Right atrium auricular region (tissue), 2 donors: Measurements from ENCODE around the gene SEMA3G. TPM values are rescaled to one million over a fixed set of nuclear protein-coding genes. Genes with fewer than 3 reads are reported as not detected.

Source experiments
- DNase-seq: peaks from one replicate; pipeline ENCODE4 v3.0.0-alpha.2; 2019; ENCODE audit warnings: low spot score
- H3K27ac ChIP-seq, 2 donors: fragments of 200-600 bp; sonication (generic); 1 replicate in 1 of 2; 2 replicates in 1 of 2; pipeline ENCODE4 v1.5.1; 2016 to 2019
- H3K27me3 ChIP-seq, 2 donors: fragments of 200-600 bp; sonication (generic); one replicate each; pipeline versions ENCODE4 v1.5.1 to v1.6.0; 2017 to 2019
- H3K36me3 ChIP-seq: fragments of 200-600 bp; sonication (generic); one replicate; pipeline ENCODE4 v1.5.1; 2016
- H3K4me1 ChIP-seq, 2 donors: fragments of 200-600 bp; sonication (generic); one replicate each; pipeline versions ENCODE4 v1.5.1 to v1.6.0; 2017 to 2019
- H3K4me3 ChIP-seq, 2 donors: fragments of 200-600 bp; sonication (generic); 1 replicate in 1 of 2; 2 replicates in 1 of 2; pipeline ENCODE4 v1.5.1; 2017 to 2019; ENCODE audit warnings: mild to moderate bottlenecking in 1 of 2, moderate library complexity in 1 of 2
- H3K9me3 ChIP-seq, 2 donors: fragments of 200-600 bp; sonication (generic); one replicate each; pipeline ENCODE4 v1.5.1; 2019
- total RNA-seq, 2 donors: library from RNA; depleted of rRNA; stranded (reverse); fragments of >200 nt; gene quantifications; one replicate each; pipeline ENCODE4 v1.1.0, GENCODE V29; 2016
- TF ChIP-seq, protein P1 (sequence below), 2 donors: fragments of 200-600 bp; sonication (generic); IDR thresholded peaks; one replicate each; pipeline ENCODE4 v1.5.1; 2019; ENCODE audit warnings: antibody characterized with exemption in 2 of 2

SEMA3G gene
- total RNA-seq, 2 donors from 2014 or later, result 11.8 to 12.6 TPM

DNA sequence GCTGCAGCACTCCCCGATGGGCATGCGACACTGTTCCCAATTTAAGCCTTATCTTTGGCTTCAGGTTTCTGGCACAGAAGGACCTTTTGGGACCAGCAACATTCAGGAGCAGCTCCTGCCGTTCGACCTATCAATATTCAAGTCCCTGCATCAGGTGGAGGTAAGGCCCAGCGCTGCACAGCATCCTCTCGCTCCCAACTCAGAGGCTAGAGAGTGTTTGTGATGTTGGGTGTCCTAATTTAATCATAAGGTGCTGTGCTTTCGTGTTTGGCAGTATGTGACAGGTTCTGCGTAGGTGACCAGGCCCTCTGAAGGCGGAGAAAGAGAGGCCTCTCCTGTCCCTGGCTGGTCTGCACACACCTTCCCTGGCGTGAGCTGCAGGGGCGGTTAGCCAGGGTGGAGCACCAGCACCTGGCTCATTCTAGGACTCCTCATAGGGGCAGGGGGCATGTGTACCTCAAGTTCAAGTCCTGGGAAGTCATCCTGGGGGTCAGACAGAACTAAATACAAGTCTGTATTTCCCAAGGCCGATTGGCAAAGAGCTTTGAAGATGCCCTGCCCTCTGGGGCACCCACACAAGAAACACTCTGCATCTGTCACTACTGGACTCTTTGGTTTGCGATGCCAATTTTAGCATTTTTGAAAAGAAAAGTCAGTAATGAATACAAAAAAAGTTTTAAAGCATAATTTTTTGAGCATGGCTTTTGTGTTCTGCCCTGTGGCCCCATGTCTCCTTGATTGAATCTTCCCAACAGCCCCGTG lies 27.5 kb upstream of the SEMA3G start:
- Histone ChIP-seq H3K4me3 (no peak overlapping the region), H3K36me3 (peaks cover 66% of the 10 kb centered on the region), H3K9me3 (no peaks in the 10 kb centered on the region), H3K27me3 (no peaks in the 10 kb centered on the region), H3K27ac (peak overlapping the region in 1 of 2 donors; percentile 62), H3K4me1 (peaks cover 0 to 32% of the 10 kb centered on the region in 2 donors)
- TF ChIP-seq, protein P1, sequence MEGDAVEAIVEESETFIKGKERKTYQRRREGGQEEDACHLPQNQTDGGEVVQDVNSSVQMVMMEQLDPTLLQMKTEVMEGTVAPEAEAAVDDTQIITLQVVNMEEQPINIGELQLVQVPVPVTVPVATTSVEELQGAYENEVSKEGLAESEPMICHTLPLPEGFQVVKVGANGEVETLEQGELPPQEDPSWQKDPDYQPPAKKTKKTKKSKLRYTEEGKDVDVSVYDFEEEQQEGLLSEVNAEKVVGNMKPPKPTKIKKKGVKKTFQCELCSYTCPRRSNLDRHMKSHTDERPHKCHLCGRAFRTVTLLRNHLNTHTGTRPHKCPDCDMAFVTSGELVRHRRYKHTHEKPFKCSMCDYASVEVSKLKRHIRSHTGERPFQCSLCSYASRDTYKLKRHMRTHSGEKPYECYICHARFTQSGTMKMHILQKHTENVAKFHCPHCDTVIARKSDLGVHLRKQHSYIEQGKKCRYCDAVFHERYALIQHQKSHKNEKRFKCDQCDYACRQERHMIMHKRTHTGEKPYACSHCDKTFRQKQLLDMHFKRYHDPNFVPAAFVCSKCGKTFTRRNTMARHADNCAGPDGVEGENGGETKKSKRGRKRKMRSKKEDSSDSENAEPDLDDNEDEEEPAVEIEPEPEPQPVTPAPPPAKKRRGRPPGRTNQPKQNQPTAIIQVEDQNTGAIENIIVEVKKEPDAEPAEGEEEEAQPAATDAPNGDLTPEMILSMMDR (IDR thresholded peaks at IDR 0.05), result no peak
- no peak for DNase-seq

DNA sequence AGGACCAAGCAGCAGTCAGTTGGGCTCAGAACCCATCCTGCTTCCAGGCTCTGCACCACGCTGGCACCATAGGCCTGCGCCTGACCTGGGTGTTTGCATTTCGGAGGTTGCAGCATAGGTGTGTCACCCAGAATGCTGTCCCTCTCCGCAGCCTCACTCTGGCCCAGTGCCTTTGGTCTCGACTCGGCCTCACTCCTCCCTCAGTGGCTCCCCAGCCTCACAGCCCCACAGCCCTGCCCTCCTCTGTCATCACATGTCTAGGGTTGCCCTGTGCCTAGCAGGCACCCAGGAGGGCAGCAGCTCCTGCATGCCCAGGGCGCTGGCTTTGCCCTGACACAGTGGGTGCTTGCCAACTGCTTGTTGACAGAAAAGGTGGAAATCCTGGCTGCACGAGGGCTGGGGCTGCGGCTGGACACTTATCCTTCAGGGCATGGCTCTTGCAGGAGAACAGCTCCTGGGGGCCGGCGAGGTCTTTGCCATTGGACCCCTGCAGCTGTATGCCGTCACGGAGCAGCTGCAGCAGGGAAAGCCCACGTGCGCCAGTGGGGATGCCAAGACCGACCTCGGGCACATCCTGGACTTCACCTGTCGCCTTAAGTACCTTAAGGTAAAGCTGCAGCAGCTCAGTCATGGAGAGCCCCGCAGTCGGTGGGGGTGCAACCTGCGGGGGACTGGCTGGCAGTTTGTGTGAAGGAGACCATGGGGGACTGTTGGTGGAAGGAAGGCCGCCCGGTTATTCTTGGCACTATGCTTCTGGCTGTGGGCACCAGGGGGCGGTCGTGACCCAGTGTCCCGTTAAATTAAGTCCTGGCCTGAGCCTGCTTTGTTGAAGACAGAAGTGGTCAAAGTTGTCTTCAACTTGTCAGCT lies 26.7 kb upstream of the SEMA3G start:
- no peak overlapping the region for H3K4me3 ChIP-seq
- peaks cover 0 to 35% of the 10 kb centered on the region in 2 donors for H3K4me1 ChIP-seq
- no peaks in the 10 kb centered on the region for H3K27me3 ChIP-seq
- peak; percentile 85 for DNase-seq
- peak overlapping the region in 1 of 2 donors; percentile 62 for H3K27ac ChIP-seq
- peaks cover 57% of the 10 kb centered on the region for H3K36me3 ChIP-seq
- H3K9me3 ChIP-seq, result no peaks in the 10 kb centered on the region
- TF ChIP-seq, protein P1 (IDR thresholded peaks at IDR 0.05), result peak; percentile 81 to 86

DNA sequence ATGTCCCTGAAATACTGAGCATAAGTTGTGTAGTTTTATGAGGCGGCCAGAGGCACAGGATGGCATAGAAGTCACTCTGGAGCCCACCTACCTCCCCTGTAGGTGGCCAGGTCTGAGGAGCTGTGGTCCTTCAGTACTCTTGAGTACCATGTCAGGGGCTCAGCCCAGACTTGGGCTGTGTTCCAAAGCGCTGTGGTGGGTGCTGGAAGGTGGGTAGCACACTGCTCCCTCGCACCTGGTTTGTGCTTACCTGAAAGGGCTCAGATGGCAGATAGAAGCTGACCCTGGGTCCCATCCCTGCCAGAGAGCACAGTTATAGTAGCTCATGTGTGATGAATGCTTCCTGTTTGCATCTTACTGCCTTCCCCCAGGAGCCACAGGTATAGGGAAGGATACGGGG lies 26.0 kb upstream of the SEMA3G start:
- Histone ChIP-seq H3K4me3 (no peak overlapping the region), H3K36me3 (peaks cover 51% of the 10 kb centered on the region), H3K9me3 (no peaks in the 10 kb centered on the region), H3K27ac (peak overlapping the region in 1 of 2 donors; percentile 62), H3K4me1 (peaks cover 0 to 35% of the 10 kb centered on the region in 2 donors), H3K27me3 (no peaks in the 10 kb centered on the region)
- no peak for DNase-seq
- TF ChIP-seq, protein P1 (IDR thresholded peaks at IDR 0.05), result no peak

DNA sequence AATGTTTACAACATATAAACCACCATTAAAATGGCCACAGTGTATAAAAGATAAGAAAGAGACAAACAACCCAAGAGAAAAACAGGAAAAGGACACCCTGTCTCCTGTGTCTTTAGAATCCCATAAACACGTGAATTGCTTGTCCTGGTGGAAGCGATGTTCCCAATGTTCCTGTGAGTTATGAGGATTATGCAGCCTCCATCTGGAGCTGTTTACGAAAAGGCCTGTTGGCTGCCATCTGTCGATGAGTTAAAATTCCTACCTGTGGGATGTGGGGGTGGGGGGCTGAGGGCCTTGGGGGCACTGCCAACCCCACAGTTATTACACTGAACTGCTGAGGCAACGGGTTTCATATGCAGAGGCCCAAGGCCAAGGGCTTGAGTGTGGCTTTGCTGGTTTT lies 24.1 kb upstream of the SEMA3G start:
- peak overlapping the region; percentile 44 to 61 for H3K27ac ChIP-seq
- no peak for DNase-seq
- no peaks in the 10 kb centered on the region for H3K9me3 ChIP-seq
- TF ChIP-seq, protein P1 (IDR thresholded peaks at IDR 0.05), result no peak
- no peak overlapping the region for H3K4me3 ChIP-seq
- peaks cover 40% of the 10 kb centered on the region for H3K36me3 ChIP-seq
- peaks cover 0 to 35% of the 10 kb centered on the region in 2 donors for H3K4me1 ChIP-seq
- H3K27me3 ChIP-seq, result no peaks in the 10 kb centered on the region

DNA sequence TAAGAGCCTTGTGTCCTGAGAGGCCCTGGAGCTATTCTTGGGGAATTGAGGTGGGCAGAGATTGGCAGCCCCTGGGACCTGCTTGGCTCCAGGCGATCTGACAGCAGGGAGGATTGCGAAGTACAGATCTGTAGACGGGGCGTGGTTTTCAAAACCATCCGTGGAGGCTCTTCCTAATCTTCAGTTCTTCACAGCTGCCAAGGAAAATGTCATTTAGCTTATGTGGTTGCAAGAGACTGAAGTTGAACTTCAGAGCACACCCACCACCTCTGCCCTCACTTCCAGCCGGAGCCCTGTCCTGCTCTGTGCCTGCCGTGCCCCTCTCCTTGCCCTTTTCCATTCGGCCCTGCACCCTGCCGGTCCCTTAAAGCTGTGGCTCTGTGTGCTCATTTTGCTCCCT lies 23.4 kb upstream of the SEMA3G start:
- H3K36me3 ChIP-seq, result peaks cover 34% of the 10 kb centered on the region

More for the DNA sequence above, 23.4 kb upstream of the SEMA3G start:
- Histone ChIP-seq H3K27ac (peak overlapping the region; percentile 44 to 61), H3K27me3 (no peaks in the 10 kb centered on the region), H3K9me3 (no peaks in the 10 kb centered on the region), H3K4me3 (no peak overlapping the region), H3K4me1 (peaks cover 0 to 35% of the 10 kb centered on the region in 2 donors)
- no peak for DNase-seq
- TF ChIP-seq, protein P1 (IDR thresholded peaks at IDR 0.05), result no peak
